K562 (cell line): Measurements from ENCODE around the gene ZNF593OS. TPM values are rescaled to one million over a fixed set of nuclear protein-coding genes. Genes with fewer than 3 reads are reported as not detected.

Experiments
- ESRRA ChIP-seq: fragments of 450-650 bp; IDR thresholded peaks from 2 replicates; pipeline ENCODE4 v1.6.1; 2014; ENCODE audit warnings: low read depth, mild to moderate bottlenecking, moderate library complexity, borderline replicate concordance
- FOXJ2 ChIP-seq: fragments of 200-800 bp; sonication (Bioruptor generic); IDR thresholded peaks from 2 replicates; pipeline ENCODE4 v1.6.1; 2016; ENCODE audit warnings: missing genetic modification characterization, missing compliant biosample characterization
- HNRNPL ChIP-seq: fragments of 200-400 bp; formaldehyde crosslinking; IDR thresholded peaks from 2 replicates; pipeline ENCODE4 v1.6.1; 2017; ENCODE audit warnings: low read depth, mild to moderate bottlenecking, low read length
- JUNB ChIP-seq: fragments of 450-650 bp; formaldehyde crosslinking; conservative IDR thresholded peaks from 2 replicates; pipeline ENCODE4 v1.4.0; 2020; ENCODE audit warnings: mild to moderate bottlenecking
- MLLT1 ChIP-seq, 2 experiments: fragments of 450-650 bp; IDR thresholded peaks; 2 replicates each; pipeline ENCODE4 v1.6.1; 2016
- NR2C2 ChIP-seq, 2 experiments: fragments of 200-800 bp in 1 of 2; sonication (Bioruptor generic) in 1 of 2; sonication (generic) in 1 of 2; formaldehyde crosslinking in 1 of 2; IDR thresholded peaks; 2 replicates each; pipeline versions ENCODE4 v1.6.1 to v1.8.0; 2016 to 2022; ENCODE audit warnings: mild to moderate bottlenecking in 1 of 2, missing compliant biosample characterization in 1 of 2, missing genetic modification characterization in 1 of 2, missing genetic modification reagents in 1 of 2
- RFX5 ChIP-seq: IDR thresholded peaks from 2 replicates; pipeline ENCODE4 v1.6.1; 2011; ENCODE audit warnings: low read depth, mild to moderate bottlenecking, improper control_type of control experiment, low read length
- SAFB ChIP-seq: fragments of 200-400 bp; formaldehyde crosslinking; IDR thresholded peaks from 2 replicates; pipeline ENCODE4 v1.6.1; 2017; ENCODE audit warnings: low read depth, low read length, borderline replicate concordance
- SMAD4 ChIP-seq: fragments of 250-450 bp; sonication (Bioruptor Pico); conservative IDR thresholded peaks from 2 replicates; pipeline ENCODE4 v1.8.0; 2021; ENCODE audit warnings: inconsistent platforms, mild to moderate bottlenecking, moderate library complexity
- SOX6 ChIP-seq: fragments of 450-650 bp; IDR thresholded peaks from 2 replicates; pipeline ENCODE4 v1.6.1; 2014; ENCODE audit warnings: mild to moderate bottlenecking
- WHSC1 ChIP-seq: IDR thresholded peaks from one replicate; pipeline ENCODE4 v1.6.1; 2012; ENCODE audit warnings: low read length, control low read depth, inconsistent platforms
- ZBTB2 ChIP-seq: fragments of 450-650 bp; IDR thresholded peaks from 2 replicates; pipeline ENCODE4 v1.6.1; 2016; ENCODE audit warnings: antibody characterized with exemption
- ZBTB9 ChIP-seq: fragments of 450-650 bp; formaldehyde crosslinking; IDR thresholded peaks from 2 replicates; pipeline ENCODE4 v1.4.0; 2020; ENCODE audit warnings: mild to moderate bottlenecking, moderate library complexity
- ZC3H11A ChIP-seq: IDR thresholded peaks from 2 replicates; pipeline ENCODE4 v1.6.1; 2012; ENCODE audit warnings: low read depth, low read length, improper control_type of control experiment
- ZFPM2 ChIP-seq: fragments of 250-450 bp; sonication (Bioruptor Pico); IDR thresholded peaks from 2 replicates; pipeline ENCODE4 v1.5.1; 2022; ENCODE audit warnings: mild to moderate bottlenecking
- ZNF224 ChIP-seq: sonication (generic); formaldehyde crosslinking; IDR thresholded peaks from 2 replicates; pipeline ENCODE4 v1.8.0; 2022; ENCODE audit warnings: mild to moderate bottlenecking, missing genetic modification reagents
- ZNF253 ChIP-seq: fragments of 250-450 bp; sonication (Bioruptor Pico); conservative IDR thresholded peaks from 2 replicates; pipeline ENCODE4 v1.6.1; 2021; ENCODE audit warnings: mild to moderate bottlenecking
- ZNF316 ChIP-seq: fragments of 450-650 bp; IDR thresholded peaks from 2 replicates; pipeline ENCODE4 v1.6.1; 2016
- ZNF583 ChIP-seq: fragments of 250-450 bp; sonication (Bioruptor Pico); IDR thresholded peaks from 2 replicates; pipeline ENCODE4 v1.4.0; 2020
- ZNF639 ChIP-seq, 2 experiments: fragments of 200-800 bp in 1 of 2; sonication (Bioruptor generic) in 1 of 2; sonication (generic) in 1 of 2; formaldehyde crosslinking in 1 of 2; IDR thresholded peaks in 1 of 2; conservative IDR thresholded peaks in 1 of 2; 2 replicates each; pipeline versions ENCODE4 v1.5.0 to v1.6.1; 2016 to 2020; ENCODE audit warnings: missing compliant biosample characterization in 1 of 2, missing genetic modification characterization in 1 of 2, missing genetic modification reagents in 1 of 2
- ZNF77 ChIP-seq: fragments of 250-450 bp; sonication (Bioruptor Pico); IDR thresholded peaks from 2 replicates; pipeline ENCODE4 v1.5.0; 2020
- ZNF778 ChIP-seq: fragments of 450-650 bp; formaldehyde crosslinking; IDR thresholded peaks from 2 replicates; pipeline ENCODE4 v1.4.0; 2020; ENCODE audit warnings: mild to moderate bottlenecking, moderate library complexity
- ZNF785 ChIP-seq: fragments of 250-450 bp; sonication (Bioruptor Pico); IDR thresholded peaks from 2 replicates; pipeline ENCODE4 v1.4.0; 2020; ENCODE audit warnings: mild to moderate bottlenecking
- polyA plus RNA-seq, 8 experiments: library from polyadenylated mRNA; depleted of rRNA in 4 of 8; stranded (reverse) in 5 of 8; unstranded in 3 of 8; fragments of >200 nt; fragmentation: Nextera tagmentation in 2 of 8; fragmentation: Illumina TruSeq in 1 of 8; extraction: Ambion mirVana in 2 of 8; extraction: Trizol in 1 of 8; gene quantifications; 2 replicates each; pipeline versions ENCODE4 v1.2.1 to v1.2.3, GENCODE V29; 2011 to 2014; ENCODE audit warnings: inconsistent platforms in 1 of 8, missing spikeins in 1 of 8
- total RNA-seq, 7 experiments: library from RNA; depleted of rRNA in 6 of 7; stranded (reverse); fragments of >200 nt in 6 of 7; fragmentation: Illumina TruSeq in 2 of 7; extraction: Trizol in 2 of 7; gene quantifications; 2 replicates each; pipeline versions ENCODE4 v1.2.1 to v1.2.3, GENCODE V29; 2011 to 2021; ENCODE audit warnings: low replicate concordance in 1 of 7

The ZNF593OS gene
- total and polyA plus RNA-seq, 9 of the 15 experiments (the other 6 are each of a cell fraction or from before 2014, with no cell fraction given) = 0.24 to 0.27 TPM; not detected in 7

- TF ChIP-seq ZNF77 (CRISPR knock-in tag) (no peak), NR2C2 (CRISPR knock-in tag; IDR thresholded peaks at IDR 0.05) (peak; percentile 87), NR2C2 (tag; IDR thresholded peaks at IDR 0.05) (peak; percentile 98), ZNF583 (CRISPR knock-in tag) (no peak), ZNF224 (CRISPR knock-in tag) (0 out of 2 replicates have a peak, but pooled peaks have one; percentile 59), SOX6 (peak; percentile 65), HNRNPL (peak; percentile 99), FOXJ2 (tag) (no peak; the same call in 1 of the 2 replicates), ZBTB9 (CRISPR knock-in tag) (peak; percentile 89; the same call in 1 of the 2 replicates), ZNF316 (no peak), ZFPM2 (CRISPR knock-in tag) (0 out of 2 replicates have a peak, but pooled peaks have one; percentile 37), JUNB (CRISPR knock-in tag) (peak; percentile 99), MLLT1 (IDR thresholded peaks at IDR 0.05) (0 out of 4 replicates have a peak, but pooled peaks of 1 of the 2 experiments have one; percentile 50), ZC3H11A (peak; percentile 88), ZBTB2 (no peak), ZNF778 (CRISPR knock-in tag) (no peak), ESRRA (peak; percentile 79), ZNF785 (CRISPR knock-in tag) (no peak), WHSC1 (peak; percentile 27), RFX5 (peak; percentile 79; the same call in 1 of the 2 replicates), SMAD4 (peak; percentile 85), ZNF253 (0 out of 2 replicates have a peak, but pooled peaks have one; percentile 49), ZNF639 (CRISPR knock-in tag; conservative IDR thresholded peaks at IDR 0.05 in 1 of 2, IDR thresholded peaks at IDR 0.05 in 1 of 2) (peak in 1 of 2 experiments; percentile 71; a peak in 1 of 4 replicates), SAFB (0 out of 2 replicates have a peak, but pooled peaks have one; percentile 25)
Observed at GRCh38 chr1:26169669-26170471, 1.8 kb downstream of the ZNF593OS start, which contains the start of gene ZNF593 (continued).
